SK-N-SH treated with all-trans-retinoic acid at 6 μM for 48 hours (cell line): Measurements from ENCODE around the gene RNF115.

Experiments
- ATAC-seq: fragments of 200-7000 bp; cut with Tn5 transposase; 3 replicates; pipeline ENCODE4 v1.9.1; 2020; ENCODE audit warnings: mild to moderate bottlenecking, moderate library complexity
- ARNTL ChIP-seq: fragments of 450-650 bp; formaldehyde crosslinking; IDR thresholded peaks from 2 replicates; pipeline ENCODE4 v1.5.0; 2020; ENCODE audit warnings: low read depth, mild to moderate bottlenecking, moderate library complexity, borderline replicate concordance
- CREB5 ChIP-seq: fragments of 250-450 bp; sonication (Bioruptor Pico); IDR thresholded peaks from 2 replicates; pipeline ENCODE4 v1.5.1; 2020; ENCODE audit warnings: low read depth, mild to moderate bottlenecking, moderate library complexity
- CSDC2 ChIP-seq: fragments of 250-450 bp; sonication (Bioruptor Pico); IDR thresholded peaks from 2 replicates; pipeline ENCODE4 v1.5.0; 2020; ENCODE audit warnings: mild to moderate bottlenecking, moderate library complexity
- GLIS3 ChIP-seq: fragments of 250-450 bp; sonication (Bioruptor Pico); IDR thresholded peaks from 2 replicates; pipeline ENCODE4 v1.5.0; 2020; ENCODE audit warnings: mild to moderate bottlenecking, moderate library complexity
- ISL1 ChIP-seq: fragments of 250-450 bp; sonication (Bioruptor Pico); IDR thresholded peaks from 2 replicates; pipeline ENCODE4 v2.1.2; 2022; ENCODE audit warnings: mild to moderate bottlenecking, moderate library complexity
- OSR1 ChIP-seq: fragments of 250-450 bp; sonication (Bioruptor Pico); IDR thresholded peaks from 2 replicates; pipeline ENCODE4 v1.8.0; 2022; ENCODE audit warnings: moderate library complexity, mild to moderate bottlenecking, inconsistent platforms
- PATZ1 ChIP-seq: fragments of 250-450 bp; sonication (Bioruptor Pico); IDR thresholded peaks from 2 replicates; pipeline ENCODE4 v1.8.0; 2020; ENCODE audit warnings: mild to moderate bottlenecking, moderate library complexity, borderline replicate concordance
- PPARA ChIP-seq: fragments of 250-450 bp; sonication (Bioruptor Pico); IDR thresholded peaks from 2 replicates; pipeline ENCODE4 v1.5.0; 2020; ENCODE audit warnings: mild to moderate bottlenecking, borderline replicate concordance
- SNAI2 ChIP-seq: fragments of 250-450 bp; sonication (Bioruptor Pico); IDR thresholded peaks from 2 replicates; pipeline ENCODE4 v1.5.0; 2020; ENCODE audit warnings: mild to moderate bottlenecking, moderate library complexity
- TOX ChIP-seq: fragments of 250-450 bp; sonication (Bioruptor Pico); IDR thresholded peaks from 2 replicates; pipeline ENCODE4 v1.8.0; 2021; ENCODE audit warnings: mild to moderate bottlenecking, moderate library complexity, borderline replicate concordance
- ZC3H10 ChIP-seq: fragments of 250-450 bp; sonication (Bioruptor Pico); IDR thresholded peaks from 2 replicates; pipeline ENCODE4 v1.5.1; 2021; ENCODE audit warnings: mild to moderate bottlenecking, moderate library complexity
- ZFP3 ChIP-seq: fragments of 250-450 bp; sonication (Bioruptor Pico); IDR thresholded peaks from 2 replicates; pipeline ENCODE4 v1.5.0; 2020; ENCODE audit warnings: mild to moderate bottlenecking, moderate library complexity
- ZFP30 ChIP-seq: fragments of 450-650 bp; formaldehyde crosslinking; IDR thresholded peaks from 2 replicates; pipeline ENCODE4 v1.5.0; 2022; ENCODE audit warnings: mild to moderate bottlenecking, moderate library complexity
- ZNF70 ChIP-seq: fragments of 450-650 bp; formaldehyde crosslinking; IDR thresholded peaks from 2 replicates; pipeline ENCODE4 v1.5.0; 2020; ENCODE audit warnings: mild to moderate bottlenecking, moderate library complexity
- ZNF8 ChIP-seq: fragments of 450-650 bp; formaldehyde crosslinking; IDR thresholded peaks from 2 replicates; pipeline ENCODE4 v1.5.0; 2020; ENCODE audit warnings: mild to moderate bottlenecking, moderate library complexity
- TF ChIP-seq, protein P1 (sequence below): fragments of 250-450 bp; sonication (Bioruptor Pico); IDR thresholded peaks from 2 replicates; pipeline ENCODE4 v1.8.0; 2021; ENCODE audit warnings: low read depth, mild to moderate bottlenecking, moderate library complexity, borderline replicate concordance
- TF ChIP-seq, protein P2 (sequence below): fragments of 250-450 bp; sonication (Bioruptor Pico); IDR thresholded peaks from 2 replicates; pipeline ENCODE4 v1.5.0; 2020; ENCODE audit warnings: mild to moderate bottlenecking, moderate library complexity
- TF ChIP-seq, protein P3 (sequence below): fragments of 250-450 bp; sonication (Bioruptor Pico); IDR thresholded peaks from 2 replicates; pipeline ENCODE4 v1.5.1; 2021; ENCODE audit warnings: mild to moderate bottlenecking, moderate library complexity

Gene RNF115

DNA sequence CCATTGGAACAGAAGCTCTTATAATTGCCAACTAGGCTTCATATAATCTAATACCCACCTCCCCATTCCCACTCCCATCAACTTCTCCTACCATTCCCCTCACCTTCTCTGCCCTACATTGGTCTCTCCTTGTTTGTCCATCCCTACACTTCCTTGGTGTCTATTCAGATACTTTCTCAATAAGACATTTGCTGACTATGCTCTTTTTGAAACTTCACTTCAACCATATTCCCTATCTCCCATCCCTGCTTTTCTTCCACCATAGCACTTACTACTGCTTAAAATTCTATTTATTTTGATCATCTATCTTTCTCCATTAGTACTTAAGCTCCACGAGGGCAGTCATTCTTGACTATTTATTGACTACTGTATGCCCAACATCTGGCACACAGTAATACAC is 64.2 kb downstream of the RNF115 start:
- TF ChIP-seq CSDC2 (CRISPR knock-in tag): no peak
- TF ChIP-seq OSR1 (CRISPR knock-in tag): no peak
- no peak for TF ChIP-seq TOX (CRISPR knock-in tag)
- no peak for TF ChIP-seq ZC3H10
- TF ChIP-seq, protein P1, sequence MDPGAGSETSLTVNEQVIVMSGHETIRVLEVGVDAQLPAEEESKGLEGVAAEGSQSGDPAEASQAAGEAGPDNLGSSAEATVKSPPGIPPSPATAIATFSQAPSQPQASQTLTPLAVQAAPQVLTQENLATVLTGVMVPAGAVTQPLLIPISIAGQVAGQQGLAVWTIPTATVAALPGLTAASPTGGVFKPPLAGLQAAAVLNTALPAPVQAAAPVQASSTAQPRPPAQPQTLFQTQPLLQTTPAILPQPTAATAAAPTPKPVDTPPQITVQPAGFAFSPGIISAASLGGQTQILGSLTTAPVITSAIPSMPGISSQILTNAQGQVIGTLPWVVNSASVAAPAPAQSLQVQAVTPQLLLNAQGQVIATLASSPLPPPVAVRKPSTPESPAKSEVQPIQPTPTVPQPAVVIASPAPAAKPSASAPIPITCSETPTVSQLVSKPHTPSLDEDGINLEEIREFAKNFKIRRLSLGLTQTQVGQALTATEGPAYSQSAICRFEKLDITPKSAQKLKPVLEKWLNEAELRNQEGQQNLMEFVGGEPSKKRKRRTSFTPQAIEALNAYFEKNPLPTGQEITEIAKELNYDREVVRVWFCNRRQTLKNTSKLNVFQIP (CRISPR knock-in tag): no peak
- no peak for TF ChIP-seq ZFP3 (CRISPR knock-in tag)
- TF ChIP-seq ZNF8 (CRISPR knock-in tag): no peak
- TF ChIP-seq, protein P2, sequence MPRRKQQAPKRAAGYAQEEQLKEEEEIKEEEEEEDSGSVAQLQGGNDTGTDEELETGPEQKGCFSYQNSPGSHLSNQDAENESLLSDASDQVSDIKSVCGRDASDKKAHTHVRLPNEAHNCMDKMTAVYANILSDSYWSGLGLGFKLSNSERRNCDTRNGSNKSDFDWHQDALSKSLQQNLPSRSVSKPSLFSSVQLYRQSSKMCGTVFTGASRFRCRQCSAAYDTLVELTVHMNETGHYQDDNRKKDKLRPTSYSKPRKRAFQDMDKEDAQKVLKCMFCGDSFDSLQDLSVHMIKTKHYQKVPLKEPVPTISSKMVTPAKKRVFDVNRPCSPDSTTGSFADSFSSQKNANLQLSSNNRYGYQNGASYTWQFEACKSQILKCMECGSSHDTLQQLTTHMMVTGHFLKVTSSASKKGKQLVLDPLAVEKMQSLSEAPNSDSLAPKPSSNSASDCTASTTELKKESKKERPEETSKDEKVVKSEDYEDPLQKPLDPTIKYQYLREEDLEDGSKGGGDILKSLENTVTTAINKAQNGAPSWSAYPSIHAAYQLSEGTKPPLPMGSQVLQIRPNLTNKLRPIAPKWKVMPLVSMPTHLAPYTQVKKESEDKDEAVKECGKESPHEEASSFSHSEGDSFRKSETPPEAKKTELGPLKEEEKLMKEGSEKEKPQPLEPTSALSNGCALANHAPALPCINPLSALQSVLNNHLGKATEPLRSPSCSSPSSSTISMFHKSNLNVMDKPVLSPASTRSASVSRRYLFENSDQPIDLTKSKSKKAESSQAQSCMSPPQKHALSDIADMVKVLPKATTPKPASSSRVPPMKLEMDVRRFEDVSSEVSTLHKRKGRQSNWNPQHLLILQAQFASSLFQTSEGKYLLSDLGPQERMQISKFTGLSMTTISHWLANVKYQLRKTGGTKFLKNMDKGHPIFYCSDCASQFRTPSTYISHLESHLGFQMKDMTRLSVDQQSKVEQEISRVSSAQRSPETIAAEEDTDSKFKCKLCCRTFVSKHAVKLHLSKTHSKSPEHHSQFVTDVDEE (CRISPR knock-in tag): no peak
- TF ChIP-seq PATZ1: no peak
- no peak for TF ChIP-seq ZNF70 (CRISPR knock-in tag)
- TF ChIP-seq ZFP30: no peak
- no peak for TF ChIP-seq ARNTL (CRISPR knock-in tag)
- TF ChIP-seq GLIS3 (CRISPR knock-in tag): no peak
- TF ChIP-seq PPARA (CRISPR knock-in tag): no peak
- TF ChIP-seq, protein P3, sequence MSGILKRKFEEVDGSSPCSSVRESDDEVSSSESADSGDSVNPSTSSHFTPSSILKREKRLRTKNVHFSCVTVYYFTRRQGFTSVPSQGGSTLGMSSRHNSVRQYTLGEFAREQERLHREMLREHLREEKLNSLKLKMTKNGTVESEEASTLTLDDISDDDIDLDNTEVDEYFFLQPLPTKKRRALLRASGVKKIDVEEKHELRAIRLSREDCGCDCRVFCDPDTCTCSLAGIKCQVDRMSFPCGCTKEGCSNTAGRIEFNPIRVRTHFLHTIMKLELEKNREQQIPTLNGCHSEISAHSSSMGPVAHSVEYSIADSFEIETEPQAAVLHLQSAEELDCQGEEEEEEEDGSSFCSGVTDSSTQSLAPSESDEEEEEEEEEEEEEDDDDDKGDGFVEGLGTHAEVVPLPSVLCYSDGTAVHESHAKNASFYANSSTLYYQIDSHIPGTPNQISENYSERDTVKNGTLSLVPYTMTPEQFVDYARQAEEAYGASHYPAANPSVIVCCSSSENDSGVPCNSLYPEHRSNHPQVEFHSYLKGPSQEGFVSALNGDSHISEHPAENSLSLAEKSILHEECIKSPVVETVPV (CRISPR knock-in tag): no peak
- TF ChIP-seq ISL1 (CRISPR knock-in tag): no peak
- no peak for ATAC-seq

DNA sequence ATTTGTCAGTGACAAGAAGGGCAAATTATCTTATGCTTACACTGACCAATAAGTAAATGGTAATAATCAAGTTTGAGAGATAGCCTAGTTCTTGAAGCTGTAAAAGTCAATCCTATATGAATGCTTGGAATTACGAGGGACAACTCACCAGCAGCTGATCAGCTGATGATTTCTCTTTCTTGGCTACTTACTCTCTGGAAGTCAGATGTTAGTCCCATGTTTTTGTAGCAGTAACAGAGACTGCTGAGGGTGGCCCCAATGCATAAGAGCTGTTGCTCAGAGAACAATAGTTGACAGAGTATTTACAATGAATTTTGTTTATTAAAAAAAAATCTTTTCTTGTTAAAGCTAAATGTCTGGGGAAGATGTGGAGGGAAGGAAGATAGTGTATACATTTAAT is 65.3 kb downstream of the RNF115 start:
- TF ChIP-seq CSDC2 (CRISPR knock-in tag): no peak
- no peak for TF ChIP-seq ZNF70 (CRISPR knock-in tag)
- TF ChIP-seq SNAI2 (CRISPR knock-in tag): no peak
- no peak for TF ChIP-seq CREB5
- no peak for TF ChIP-seq ISL1 (CRISPR knock-in tag)
- no peak for TF ChIP-seq GLIS3 (CRISPR knock-in tag)
- TF ChIP-seq ZC3H10: no peak
- TF ChIP-seq, protein P2 (CRISPR knock-in tag): no peak
- no peak for ATAC-seq

DNA sequence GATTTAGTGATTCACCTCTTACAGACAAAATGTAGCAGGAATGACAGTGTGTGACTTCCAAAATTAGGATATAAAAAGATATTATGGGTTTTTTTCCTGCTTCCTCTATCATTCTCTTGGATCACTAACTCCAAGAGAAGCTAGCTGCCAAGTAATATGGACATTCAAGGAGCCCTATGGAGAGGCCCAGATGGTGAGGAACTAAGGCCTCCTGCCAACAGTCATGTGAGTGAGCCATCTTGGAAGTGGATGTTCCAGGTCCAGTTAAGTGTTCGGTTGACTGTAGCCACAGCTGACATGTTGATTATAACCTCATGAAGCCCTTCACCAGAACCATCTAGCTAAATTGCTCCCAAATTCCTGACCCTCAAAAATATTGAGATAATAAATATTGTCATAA is 65.8 kb downstream of the RNF115 start:
- ATAC-seq: no peak
- TF ChIP-seq GLIS3 (CRISPR knock-in tag) (no peak), ZFP30 (no peak), PATZ1 (no peak), PPARA (CRISPR knock-in tag) (no peak), OSR1 (CRISPR knock-in tag) (no peak), ZNF8 (CRISPR knock-in tag) (no peak)
- TF ChIP-seq, protein P3 (CRISPR knock-in tag): no peak
- TF ChIP-seq, protein P1 (CRISPR knock-in tag): no peak
